CD4-positive, alpha-beta T cell treated with Interleukin-17A for 1 hour (primary cell): ENCODE data around the gene CACNA1A.
A peak's percentile ranks its signal among the peaks of the same experiment; 100 is the strongest.
"Not testable (repeated sequence)": the region's sequence is repeated elsewhere in the genome, so short reads cannot be mapped to it uniquely, and the experiment has no call there.

ENCODE experiments used
- DNase-seq: peaks from one replicate; pipeline ENCODE4 v3.0.0-alpha.2; 2020

The CACNA1A gene

DNA sequence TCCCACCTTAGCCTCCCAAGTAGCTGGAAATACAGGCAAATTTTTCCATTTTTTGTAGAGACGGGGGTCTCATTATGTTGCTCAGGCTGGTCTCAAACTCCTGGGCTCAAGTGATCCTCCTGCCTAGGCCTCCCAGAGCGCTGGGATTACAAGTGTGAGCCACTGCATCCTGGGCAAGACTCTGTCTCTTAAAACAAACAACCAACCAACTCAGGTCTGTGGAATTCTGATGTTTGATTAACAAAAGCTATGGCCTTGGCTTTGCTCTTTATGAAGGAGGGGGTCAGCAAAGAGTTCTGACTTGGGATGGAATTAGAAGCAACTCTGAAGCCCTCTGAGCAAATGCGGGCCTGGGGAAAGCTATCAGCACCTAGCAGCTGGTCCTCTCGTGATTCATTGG, 238.4 kb downstream of the CACNA1A start:
- DNase-seq: no peak

DNA sequence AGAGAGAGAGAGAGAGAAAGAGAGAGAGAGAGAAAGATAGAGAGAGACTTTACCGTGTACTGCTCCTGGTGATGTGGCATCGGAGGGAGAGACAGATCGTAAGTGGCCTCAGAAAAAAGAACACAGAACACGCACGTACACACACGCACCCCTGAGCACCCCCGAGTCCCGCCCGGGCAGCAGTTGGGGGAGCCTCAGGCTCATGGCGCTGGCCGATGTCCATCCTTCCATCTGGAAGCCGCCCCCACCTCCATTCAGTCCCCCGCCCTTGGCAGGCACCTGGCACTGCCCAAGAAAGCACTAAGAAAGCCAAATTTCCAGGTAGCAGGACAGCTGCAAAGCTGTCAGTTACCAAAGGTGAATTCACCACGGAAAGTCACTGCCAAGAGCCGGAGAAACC, 239.1 kb downstream of the CACNA1A start:
- no peak for DNase-seq

DNA sequence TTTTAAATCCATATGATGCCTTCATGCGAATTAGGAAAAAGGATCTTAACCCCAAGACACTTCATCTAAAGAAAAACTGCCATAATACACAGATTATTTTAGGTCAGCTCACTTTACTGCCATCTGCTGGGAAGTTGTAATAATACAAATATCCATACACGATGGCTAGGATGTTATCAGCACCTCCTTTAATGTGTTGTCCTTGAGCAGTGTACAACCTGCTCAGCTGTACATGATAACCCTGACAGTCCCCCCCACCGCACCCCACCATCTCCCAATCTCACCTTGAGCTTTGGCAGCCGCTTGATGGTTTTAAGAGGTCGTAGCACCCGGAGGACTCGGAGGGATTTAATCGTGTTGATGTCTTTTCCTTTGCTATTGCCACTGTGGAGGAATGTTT, 243.8 kb downstream of the CACNA1A start:
- DNase-seq: peak; percentile 75

DNA sequence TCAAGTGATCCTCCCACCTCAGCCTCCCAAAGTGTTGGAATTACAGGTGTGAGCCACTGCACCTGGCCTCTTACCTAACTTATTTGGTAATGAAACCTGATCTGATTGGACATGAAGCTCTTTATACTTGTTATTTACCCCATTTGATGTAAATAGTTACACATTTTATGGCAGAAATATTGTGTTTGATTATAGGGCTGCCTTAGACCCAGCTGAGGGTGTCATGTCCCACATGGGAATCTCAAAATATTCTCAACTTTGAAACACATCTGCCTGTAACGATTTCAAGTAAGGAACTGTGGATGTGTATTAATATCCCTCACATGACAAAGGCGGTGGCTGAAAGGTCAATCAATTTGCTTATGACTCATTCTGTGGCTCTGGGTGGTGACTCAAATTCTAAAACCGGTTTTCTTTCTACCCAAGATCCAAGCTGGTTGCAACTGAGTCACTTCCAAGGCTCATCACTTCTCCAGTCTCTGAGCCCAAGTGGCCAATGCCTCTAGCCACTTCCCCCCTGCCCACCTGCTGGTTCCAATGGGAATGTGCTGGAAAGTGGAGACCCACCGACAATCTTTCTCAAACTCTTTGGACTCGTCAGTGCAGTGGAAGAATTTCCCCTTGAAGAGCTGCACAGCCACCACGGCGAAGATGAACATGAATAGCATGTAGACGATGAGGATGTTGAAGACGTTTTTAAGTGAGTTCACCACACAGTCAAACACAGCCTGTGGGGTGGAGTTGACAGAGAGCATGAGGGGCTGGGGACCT, 245.2 kb downstream of the CACNA1A start:
- DNase-seq: peak; percentile 6

DNA sequence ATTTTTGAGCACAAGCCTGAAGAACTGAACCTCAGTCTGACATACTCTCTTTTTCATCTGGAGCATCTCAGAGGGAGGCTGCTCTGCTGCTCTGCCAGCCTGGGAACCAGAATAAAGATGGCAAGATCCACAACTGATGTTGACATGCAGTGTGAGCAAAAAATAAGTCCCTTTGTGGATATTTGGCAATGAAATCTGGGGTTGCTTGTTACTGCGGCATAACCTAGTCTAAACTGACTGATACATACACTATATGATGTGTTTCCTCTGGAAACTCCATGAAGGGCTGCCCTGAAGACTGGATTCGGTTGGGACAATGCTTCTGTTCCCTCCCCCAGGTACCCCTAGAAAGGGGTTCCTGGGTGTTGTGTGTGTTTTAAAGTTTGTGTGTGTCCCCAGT, 249.4 kb downstream of the CACNA1A start:
- no peak for DNase-seq

DNA sequence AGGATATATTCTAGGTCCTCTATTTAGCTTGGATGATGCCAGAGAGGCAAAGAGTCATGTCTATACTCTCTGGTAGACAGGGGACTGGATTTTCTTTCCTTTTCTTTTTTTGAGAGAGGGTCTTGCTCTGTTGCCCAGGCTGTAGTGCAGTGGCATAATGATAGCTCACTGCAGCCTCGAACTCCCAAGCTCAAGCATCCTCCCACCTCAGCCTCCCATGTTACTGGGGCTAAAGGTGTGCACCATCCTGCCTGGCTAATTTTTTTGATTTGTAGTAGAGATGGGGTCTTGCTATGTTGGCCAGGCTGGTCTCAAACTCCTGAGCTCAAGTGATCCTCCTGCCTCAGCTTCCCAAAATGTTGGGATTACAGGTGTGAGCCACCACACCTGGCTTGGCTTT, 249.9 kb downstream of the CACNA1A start:
- not testable (repeated sequence) for DNase-seq

DNA sequence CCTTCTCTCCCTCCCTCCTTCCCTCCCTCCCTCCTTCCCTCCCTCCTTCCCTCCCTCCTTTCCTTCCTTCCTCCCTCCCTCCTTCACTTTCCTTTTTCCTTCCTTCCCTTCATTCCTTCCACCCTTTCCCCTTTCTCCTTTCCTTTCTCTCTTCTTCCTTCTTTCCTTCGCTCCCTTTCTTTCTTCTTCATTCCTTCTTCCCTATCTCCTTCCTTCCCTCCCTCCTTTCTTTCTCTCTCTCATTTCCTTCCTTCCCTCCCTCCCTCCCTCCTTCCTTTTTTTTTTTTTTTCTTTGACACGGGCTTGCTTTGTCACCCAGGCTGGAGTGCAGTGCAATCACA, 250.6 kb downstream of the CACNA1A start:
- DNase-seq: no peak

DNA sequence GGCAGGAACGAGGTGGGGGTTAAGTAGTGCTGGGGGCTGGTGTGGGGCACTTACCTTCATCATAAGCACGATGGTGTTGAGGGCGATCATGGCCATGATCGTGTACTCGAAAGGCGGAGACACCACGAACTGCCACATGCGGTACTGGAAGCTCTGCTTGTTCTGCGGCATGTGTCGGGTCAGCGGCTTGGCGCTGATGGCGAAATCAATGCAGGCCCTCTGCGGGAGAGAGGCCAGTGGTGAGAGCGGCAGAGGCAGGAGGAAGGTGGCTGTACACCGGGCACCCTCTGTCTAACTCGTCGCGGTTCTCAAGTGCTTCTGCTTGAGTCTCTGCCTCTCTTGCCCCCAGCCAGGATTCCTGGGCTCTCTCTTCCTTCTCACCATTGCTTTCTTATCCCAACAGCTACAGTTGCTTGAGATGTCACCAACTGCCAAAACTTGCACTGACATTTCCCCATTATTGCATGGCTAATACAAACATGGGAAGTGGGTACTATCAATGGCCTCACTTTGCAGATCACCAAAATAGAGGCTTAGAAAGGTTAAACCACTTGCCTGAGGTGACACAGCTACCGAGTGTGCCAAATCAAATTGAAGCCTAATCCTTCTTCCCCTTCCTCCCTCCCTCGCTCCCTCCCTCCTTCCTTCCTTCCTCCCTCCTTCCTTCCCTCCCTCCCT, 251.1 kb downstream of the CACNA1A start:
- no peak for DNase-seq

DNA sequence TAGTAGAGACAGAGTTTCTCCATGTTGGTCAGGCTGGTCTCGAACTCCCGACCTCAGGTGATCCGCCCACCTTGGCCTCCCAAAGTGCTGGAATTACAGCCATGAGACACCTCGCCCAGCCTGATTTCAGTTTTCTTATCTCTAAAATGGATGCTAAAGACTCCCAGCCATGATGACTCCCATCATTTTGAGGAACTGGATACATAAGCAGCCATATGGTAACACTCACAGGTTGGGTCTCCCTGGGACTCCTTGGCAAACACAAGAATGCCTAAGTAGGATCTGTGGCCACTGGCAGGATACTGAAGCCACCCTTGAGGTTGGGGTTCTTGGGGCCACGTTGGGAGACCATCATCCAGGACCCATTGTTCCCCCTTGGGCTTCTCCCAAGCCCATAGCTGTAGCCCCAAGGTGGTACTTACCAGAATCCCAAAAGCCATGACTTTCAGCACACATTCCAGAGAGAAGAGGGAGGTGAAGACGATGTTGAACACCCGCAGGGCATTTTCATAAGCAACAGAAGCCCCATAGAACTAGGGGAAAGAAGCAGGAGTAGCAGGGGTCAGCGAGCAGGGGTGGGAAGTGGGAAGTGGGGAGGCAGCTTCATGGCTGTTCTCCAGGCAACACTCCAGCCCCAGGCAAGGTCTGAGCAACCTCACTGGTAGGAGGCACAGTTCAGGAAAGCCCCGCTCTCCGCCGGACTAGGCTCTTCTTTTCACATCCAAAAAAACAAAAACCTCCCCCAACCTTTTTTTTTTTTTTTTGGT, 253.5 kb downstream of the CACNA1A start:
- DNase-seq: no peak

DNA sequence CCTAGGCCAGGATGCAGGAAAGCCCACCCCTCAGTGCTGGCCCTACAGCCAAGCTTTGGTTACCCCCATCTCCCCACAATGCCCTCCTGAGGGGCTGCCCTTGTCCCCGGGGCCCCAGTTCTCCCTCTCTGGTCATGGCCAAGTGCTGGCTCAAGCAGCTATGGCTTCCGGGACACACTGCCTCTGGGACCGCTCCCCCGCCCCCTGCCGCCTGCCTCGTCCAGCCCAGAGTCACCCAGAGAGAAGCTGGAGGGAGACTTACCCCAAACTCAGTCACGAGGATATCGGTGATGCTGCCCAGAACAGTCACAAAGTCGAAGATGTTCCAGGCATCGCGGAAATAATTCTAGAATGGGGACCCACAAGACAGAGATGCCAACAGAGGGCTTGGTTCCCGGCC, 261.4 kb downstream of the CACNA1A start:
- no peak for DNase-seq

DNA sequence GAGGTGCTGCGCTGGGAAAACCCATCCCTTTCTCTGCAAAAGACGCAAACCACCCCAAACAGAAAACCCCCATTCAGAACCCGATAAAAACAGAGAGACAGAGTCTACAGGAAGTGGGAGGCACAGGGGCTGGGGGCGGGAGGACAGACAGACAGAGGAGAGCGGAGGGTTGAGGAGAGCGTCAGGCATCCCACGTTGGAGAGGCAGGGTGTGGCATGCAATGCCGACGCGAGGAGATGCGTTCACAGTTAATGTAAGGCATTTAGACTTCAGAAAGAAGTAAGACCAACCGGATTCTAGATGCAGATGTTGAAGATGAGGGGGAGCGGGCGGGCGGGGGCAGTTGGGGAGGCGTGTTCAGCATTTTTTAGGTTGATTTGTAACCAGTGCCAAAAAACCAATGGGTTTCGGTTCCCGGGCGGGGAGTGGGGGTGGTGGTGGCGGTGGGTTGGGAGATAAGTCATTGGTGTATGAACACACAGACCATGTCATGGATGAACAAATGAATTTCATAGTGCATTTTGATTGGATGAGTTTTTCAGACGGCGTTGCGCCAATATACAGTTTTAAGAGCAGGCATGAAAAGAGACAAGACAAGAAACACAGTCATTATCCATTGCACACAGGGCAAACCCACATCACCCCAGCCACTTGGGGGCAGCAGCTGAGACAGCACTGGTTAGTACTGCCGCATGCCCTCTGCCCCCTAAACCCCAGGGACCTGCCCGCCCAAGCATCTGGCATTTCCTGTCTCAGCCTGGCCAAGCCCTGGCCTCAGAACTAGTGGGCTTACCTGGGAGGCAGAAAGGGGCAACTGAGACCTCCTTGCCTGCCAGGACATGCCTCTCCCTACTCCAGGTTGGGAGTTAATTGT, 264.8 kb downstream of the CACNA1A start:
- DNase-seq: peak; percentile 16

DNA sequence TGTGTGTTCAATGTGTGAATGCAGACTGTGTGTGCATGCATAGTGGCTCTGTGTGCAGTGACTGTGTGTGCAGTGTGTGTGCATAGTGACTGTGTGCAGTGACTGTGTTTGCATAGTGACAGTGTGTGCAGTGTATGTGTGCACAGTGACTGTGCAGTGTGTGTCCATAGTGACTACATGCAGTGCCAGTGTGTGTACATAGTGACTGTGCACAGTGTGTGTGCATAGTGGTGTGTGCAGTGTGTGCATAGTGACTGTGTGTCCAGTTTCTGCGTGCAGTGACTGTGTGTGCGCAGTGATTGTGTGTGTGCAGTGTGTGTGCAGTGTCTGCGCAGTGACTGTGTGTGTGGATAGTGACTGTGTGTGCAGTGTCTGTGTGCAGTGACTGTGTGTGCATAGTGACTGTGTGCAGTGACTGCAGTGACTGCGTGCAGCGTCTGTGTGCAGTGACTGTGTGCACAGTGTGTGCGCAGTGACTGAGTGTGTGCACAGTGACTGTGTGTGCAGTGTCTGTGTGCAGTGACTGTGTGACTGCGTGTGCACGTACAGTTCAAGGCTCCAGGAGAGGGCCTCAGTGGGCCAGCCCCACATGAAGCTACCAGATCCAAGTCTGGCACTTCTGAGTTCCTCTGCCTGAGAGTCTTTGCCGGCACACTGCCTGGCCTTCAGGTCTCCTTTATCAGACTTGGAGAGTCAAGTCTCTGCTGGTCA, 265.8 kb downstream of the CACNA1A start:
- no peak for DNase-seq

DNA sequence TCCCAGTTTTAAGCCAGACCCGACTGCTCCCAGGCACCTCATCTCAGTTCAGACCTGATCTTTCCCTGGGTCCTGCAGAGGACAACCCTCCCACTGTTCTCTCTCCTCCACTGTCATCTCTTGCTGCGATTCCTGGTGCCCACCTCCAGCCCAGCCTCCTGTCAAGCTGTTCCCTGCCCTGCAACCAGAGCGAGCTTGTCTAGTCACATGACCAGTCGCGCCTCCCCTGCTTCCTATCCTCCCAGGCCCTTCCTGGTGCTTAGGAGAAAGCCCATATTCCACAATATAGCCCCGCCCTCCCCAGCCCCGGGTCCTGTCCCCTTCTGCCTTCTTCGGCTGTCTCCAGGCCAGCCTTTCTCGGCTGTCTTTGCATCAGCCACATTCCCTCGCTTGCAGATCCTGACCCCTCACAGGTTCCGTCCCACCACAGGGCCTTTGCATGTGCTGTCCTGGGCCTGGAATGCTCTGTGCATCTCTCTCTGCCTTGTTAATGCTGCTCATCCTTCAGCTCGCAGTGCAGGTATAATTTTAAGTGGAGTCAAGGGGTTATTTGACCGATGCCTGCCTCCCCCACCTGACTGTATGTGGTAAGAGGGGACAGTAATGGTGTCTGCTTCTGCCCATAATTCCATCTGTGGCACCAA, 267.3 kb downstream of the CACNA1A start:
- no peak for DNase-seq

DNA sequence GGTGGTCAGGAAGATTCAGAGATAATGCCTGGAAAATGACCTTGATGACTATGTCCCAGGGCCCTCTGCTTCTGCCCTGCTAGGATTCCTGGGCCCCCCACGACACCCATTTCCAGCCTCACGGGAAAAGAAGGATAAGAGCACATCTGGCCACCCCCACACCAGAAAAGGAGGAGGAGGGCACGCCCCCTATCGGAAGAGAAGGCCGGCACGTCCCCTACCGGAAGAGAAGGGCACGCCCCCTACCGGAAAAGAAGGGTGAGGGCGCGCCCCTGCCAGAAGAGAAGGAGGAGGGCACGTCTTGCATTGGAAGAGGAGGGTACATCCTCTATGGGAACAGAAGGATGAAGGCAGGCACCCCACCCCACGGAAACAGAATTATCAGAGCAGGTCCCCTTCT, 271.8 kb downstream of the CACNA1A start:
- peak; percentile 75 for DNase-seq

DNA sequence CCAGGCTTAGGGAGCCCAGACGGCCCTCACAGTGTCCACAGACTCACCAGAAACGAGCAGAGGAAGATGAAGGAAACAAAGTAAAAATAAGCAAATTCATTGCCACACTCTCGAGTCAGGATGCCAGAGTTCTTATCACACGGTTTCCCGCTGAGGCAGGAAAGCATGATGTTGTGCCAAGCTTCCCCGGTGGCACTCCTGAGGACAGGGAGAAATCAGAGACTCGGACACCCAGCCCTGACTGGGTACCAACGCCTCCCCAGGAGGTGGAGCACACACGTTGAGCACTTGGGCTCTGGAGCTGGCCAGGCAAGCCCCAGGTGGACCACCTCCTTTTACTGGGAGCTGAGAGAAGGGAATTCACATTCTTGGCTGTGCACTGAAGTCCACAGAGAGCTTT, 274.6 kb downstream of the CACNA1A start:
- DNase-seq: no peak

DNA sequence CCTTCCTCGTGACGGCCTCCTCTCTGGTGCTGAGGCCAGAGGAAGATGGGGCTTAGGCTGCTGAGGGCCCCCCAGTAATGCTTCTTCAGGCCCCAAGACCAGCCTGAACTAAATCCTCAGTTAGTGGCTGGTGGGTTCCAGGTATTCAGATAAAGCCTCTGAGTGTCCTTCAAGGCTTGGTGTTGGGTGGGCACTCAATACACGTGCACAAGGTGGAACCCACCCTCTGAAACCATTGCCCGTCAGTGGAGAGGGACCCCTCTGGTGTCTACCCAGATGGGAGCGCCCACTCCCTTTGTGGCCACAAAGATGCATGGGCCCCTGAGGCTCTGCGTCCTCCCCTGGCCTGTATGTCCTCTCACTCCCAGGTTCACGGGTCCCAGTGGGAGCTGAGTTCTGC, 277.0 kb downstream of the CACNA1A start:
- DNase-seq: no peak

DNA sequence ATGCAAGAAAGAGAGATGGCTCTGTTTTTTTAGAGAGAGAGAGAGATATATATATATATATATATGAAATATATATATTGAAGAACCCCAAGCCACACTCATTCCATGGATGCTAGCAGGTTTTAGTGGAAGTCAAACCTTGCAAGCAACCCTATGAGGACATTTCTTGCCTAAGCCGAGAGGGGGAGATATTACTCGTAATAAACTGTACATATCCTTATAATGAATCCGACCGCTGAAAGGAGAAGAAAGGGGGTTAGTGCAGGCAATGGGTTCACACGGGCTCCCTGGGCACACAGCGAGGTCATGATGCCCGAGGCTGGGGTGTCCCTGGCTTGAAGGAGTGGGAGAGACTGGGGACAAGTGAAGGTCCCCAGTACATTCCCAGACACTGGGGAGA, 277.7 kb downstream of the CACNA1A start:
- no peak for DNase-seq

DNA sequence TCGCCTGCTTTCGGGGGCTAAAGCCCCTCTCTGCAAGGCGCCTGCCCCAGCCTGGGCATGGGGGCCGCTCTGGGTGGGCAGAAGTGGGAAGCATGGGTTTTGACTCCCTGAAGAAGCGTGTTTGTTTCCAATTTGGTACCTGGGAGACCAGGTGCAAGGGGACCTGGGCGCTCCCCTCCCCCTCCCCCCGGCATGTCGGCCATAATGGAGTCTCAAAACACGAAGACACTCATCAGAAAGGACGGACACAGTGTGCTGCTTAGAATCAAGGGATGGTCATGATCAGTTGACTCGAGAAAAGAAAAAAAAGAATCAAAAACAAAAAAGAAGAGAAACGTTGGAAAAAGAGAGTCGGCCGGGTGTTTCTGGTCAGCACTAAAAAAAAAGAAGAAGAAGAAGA, 279.3 kb downstream of the CACNA1A start:
- no peak for DNase-seq

DNA sequence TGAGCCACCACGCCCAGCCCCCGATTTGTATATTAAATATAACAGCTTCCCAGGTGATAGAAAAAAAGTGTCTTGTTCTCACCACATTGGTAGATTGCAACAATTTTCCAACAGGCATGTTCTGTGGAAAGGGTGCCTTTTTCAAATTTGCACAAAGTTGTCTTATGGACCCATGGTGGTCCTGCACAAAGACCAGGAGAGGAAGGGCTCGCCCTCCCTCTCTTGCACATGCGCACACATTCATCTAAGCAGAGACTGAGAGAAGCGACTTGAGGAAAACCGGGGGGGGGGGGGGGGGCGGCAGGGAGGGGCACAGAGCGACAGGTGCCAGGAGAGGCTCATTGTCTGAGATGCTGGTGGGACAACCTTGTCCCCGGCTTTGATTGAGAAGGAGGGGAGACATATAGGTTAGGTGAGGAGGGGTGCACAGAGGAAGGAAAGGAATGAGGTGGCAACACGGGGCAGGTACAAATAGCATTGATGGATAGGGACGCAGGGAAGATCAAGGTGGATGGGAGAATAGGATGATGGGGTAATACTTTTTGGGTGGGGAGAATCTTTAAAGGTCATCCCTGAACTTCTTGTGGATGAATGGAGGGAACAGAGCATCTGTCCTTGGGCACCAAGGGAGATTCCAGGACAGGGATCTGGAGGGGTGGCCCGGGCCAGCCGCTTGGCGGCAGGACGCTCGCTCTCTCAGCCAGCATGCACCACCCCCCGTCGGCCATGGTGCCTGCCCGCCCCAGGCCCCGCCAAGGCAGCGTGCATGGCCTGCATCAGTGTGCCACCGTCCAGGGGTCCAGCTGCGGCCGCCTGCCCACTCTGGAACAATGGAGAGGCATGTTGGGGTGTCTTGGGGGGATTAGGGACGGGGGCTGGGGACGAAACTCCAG, 280.1 kb downstream of the CACNA1A start:
- DNase-seq: no peak

DNA sequence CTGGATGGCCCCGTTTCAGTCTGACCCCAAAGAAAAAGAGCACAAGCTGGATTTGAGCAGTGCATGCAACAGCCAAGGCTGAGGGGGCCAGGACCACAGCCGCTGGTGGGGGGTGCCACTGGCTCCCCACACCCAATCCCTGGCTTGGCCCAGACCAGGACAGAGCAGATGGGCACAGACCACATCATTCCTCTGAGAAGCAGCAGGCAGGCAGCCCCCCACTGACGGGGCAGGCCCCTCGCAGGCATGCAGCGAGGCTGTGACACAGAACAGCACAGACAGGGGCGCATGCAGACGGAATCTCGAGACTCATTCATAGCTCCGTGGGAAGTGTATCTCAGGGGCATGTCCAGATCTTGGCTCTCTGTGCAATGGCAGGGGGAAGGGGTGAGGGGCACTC, 281.2 kb downstream of the CACNA1A start:
- no peak for DNase-seq

DNA sequence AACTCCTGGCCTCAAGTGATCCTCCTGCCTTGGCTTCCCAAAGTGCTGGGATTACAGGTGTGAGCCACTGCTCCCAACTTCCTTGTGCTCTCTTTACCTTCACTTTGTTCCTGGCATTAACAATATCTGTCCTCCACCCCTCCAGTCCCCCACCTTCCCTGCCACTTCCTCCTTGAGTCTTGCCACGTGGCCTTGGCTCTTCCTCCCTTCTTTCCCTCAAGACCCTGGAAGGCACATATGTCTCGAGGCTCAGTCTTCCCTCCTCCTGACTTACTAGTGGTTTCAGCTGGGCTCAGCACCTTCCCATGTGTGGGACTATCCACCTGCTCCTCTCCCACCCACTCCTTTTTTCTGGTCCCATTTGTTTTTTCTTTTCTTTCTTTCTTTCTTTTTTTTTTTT, 285.4 kb downstream of the CACNA1A start:
- no peak for DNase-seq
